Ovary (tissue), 9 donors: ENCODE results near the gene N4BP3. TPM values are rescaled to one million over a fixed set of nuclear protein-coding genes. Genes with fewer than 3 reads are reported as not detected.

ENCODE experiments used
- DNase-seq, 5 donors: peaks; one replicate each; pipeline ENCODE4 v3.0.0-alpha.2; 2019 to 2020
- H3K27ac ChIP-seq, 2 donors: fragments of 200-600 bp; one replicate each; pipeline versions ENCODE4 v1.5.1 to v1.8.0; 2019 to 2022
- H3K27me3 ChIP-seq: fragments of 200-600 bp; one replicate; pipeline ENCODE4 v1.8.0; 2022
- H3K36me3 ChIP-seq: fragments of 200-600 bp; sonication (generic); one replicate; pipeline ENCODE4 v1.5.1; 2019
- H3K4me1 ChIP-seq: one replicate; pipeline ENCODE4 v1.8.1; 2013; ENCODE audit warnings: mild to moderate bottlenecking, moderate library complexity; ENCODE audit not compliant: insufficient read depth
- H3K4me3 ChIP-seq: fragments of 200-600 bp; sonication (generic); one replicate; pipeline ENCODE4 v1.5.1; 2017
- H3K9me3 ChIP-seq, 2 donors: fragments of 200-600 bp in 1 of 2; sonication (generic) in 1 of 2; one replicate each; pipeline versions ENCODE4 v1.5.1 to v1.8.1; 2013 to 2019; ENCODE audit warnings: mild to moderate bottlenecking in 1 of 2, moderate library complexity in 1 of 2
- EP300 ChIP-seq: sonication (generic); formaldehyde crosslinking; IDR thresholded peaks from one replicate; pipeline ENCODE4 v1.6.1; 2017; ENCODE audit warnings: antibody characterized with exemption
- POLR2A ChIP-seq: fragments of 450-650 bp; IDR thresholded peaks from one replicate; pipeline ENCODE4 v1.6.1; 2017; ENCODE audit warnings: antibody characterized with exemption, mild to moderate bottlenecking, moderate library complexity
- WGBS, 3 donors: extraction: QIAGEN DNeasy Blood & Tissue Kit in 1 of 3; methylation state at CpG; one replicate each; pipeline versions ENCODE4 v1.1.5 to v1.1.7; 2013 to 2017; 5-methylcytosine and 5-hydroxymethylcytosine counted together
- intact Hi-C, 4 donors: fragments of 100-400 bp; cut with DNase I; formaldehyde crosslinking; loops; one replicate each; pipeline versions ENCODE4 v1.11.0 to v1.15.1; 2022 to 2023
- polyA plus RNA-seq, 2 donors: library from polyadenylated mRNA; stranded (reverse); fragments of 200-250 nt in 1 of 2; fragments of 350-450 nt in 1 of 2; fragmentation: Illumina TruSeq in 1 of 2; extraction: RNeasy Lipid Tissue Mini Kit (QIAGEN cat#74804) in 1 of 2; gene quantifications; one replicate each; pipeline ENCODE4 v1.2.3, GENCODE V29; 2013 to 2014
- total RNA-seq, 7 donors: library from RNA; depleted of rRNA in 2 of 7; stranded (reverse); fragments of >200 nt in 2 of 7; fragmentation: NEBNext Ultra II Directional in 3 of 7; extraction: Animal tissue kit (Norgen Biotek cat#: 25700) in 3 of 7; gene quantifications; one replicate each; pipeline versions ENCODE4 v1.1.0 to v1.2.4, GENCODE V29; 2016 to 2023
- TF ChIP-seq, protein P1 (sequence below), 3 donors: fragments of 450-650 bp in 2 of 3; fragments of 200-600 bp in 1 of 3; IDR thresholded peaks; one replicate each; pipeline versions ENCODE4 v1.5.1 to v1.8.0; 2016 to 2022; ENCODE audit warnings: antibody characterized with exemption in 3 of 3, mild to moderate bottlenecking in 1 of 3
- donor health status: DM: no; HTN: no; CAD: no; lungs with moderate emphysema.
- donor health status: DM: no; HTN: no; CAD: no.
- donor health status: Bipolar disorder and iron deficiency.
- donor health status: DM: yes; HTN: yes; CAD: no.
- donor health status: DM: no; HTN: no; CAD: no.
- donor health status: DM: yes; HTN: yes; CAD: no.

N4BP3 gene
- total and polyA plus RNA-seq, 9 donors = 0.40 to 1.8 (median 0.58) TPM

DNA sequence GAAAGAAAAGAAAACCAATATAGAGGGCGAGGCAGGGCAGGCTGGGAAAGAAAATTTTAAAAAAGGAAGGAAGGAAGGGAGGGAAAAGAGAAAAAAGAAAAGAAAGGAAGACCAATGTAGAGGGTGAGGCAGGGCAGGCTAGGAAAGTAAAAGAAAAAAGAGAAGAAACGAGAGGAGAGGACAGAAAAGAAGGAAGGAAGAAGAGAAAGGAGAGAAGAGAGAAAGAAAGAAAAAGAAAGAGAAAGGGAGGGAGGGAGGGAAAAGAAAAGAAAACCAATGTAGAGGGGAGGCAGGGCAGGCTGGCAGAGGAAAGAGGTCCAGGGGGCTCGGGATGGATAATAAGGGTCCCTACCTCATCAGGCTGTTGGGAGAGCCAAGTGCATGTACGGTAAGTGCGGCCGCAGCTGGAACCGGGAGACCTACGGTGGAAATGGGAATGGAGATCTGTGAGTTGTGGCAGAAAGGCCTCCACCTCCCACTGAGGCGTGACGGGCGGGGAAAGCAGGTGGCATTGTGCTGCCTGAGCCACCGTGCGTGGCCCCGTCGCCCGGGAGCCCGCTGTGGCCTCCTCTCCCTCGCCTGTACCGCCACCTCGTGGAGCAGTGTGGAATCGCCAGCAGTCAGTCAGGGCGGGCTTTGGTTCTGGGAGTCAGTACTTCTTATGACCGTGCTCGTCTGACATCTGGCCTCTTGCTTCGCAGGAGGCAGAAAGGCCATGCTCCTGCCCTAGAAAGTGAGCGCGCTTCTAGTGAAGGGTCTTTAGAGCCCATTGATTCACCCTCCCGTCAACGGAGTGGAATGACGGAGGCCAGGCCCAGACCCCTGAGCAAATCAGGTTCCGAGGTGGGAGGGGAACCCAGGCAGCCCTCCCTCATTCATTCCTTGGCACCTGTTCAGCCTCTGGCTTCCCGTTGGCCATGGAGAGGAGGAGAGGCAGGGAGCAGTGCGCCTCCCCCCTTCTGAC is 50.7 kb downstream of the N4BP3 start:
- Histone ChIP-seq H3K4me1 (peaks cover 2% of the 10 kb centered on the region), H3K27ac (no peak overlapping the region), H3K4me3 (no peak overlapping the region), H3K9me3 (no peaks in the 10 kb centered on the region), H3K27me3 (no peaks in the 10 kb centered on the region), H3K36me3 (no peaks in the 10 kb centered on the region)
- intact Hi-C loops = loop anchor here in 3 of 4 donors (2.0 to 10.0 kb wide), 3 partner anchors 87 to 559 kb away; partner anchors contain the start of gene B4GALT7 (in 1 of the 3)
- peak; percentile 70 to 89 (median 85) for DNase-seq
- no peak for TF ChIP-seq EP300
- TF ChIP-seq, protein P1, sequence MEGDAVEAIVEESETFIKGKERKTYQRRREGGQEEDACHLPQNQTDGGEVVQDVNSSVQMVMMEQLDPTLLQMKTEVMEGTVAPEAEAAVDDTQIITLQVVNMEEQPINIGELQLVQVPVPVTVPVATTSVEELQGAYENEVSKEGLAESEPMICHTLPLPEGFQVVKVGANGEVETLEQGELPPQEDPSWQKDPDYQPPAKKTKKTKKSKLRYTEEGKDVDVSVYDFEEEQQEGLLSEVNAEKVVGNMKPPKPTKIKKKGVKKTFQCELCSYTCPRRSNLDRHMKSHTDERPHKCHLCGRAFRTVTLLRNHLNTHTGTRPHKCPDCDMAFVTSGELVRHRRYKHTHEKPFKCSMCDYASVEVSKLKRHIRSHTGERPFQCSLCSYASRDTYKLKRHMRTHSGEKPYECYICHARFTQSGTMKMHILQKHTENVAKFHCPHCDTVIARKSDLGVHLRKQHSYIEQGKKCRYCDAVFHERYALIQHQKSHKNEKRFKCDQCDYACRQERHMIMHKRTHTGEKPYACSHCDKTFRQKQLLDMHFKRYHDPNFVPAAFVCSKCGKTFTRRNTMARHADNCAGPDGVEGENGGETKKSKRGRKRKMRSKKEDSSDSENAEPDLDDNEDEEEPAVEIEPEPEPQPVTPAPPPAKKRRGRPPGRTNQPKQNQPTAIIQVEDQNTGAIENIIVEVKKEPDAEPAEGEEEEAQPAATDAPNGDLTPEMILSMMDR (IDR thresholded peaks at IDR 0.05) = peak; percentile 92 to 93 (median 92)
- WGBS, 3 donors = 5% methylated on average over 33 of the region's 33 CpGs

DNA sequence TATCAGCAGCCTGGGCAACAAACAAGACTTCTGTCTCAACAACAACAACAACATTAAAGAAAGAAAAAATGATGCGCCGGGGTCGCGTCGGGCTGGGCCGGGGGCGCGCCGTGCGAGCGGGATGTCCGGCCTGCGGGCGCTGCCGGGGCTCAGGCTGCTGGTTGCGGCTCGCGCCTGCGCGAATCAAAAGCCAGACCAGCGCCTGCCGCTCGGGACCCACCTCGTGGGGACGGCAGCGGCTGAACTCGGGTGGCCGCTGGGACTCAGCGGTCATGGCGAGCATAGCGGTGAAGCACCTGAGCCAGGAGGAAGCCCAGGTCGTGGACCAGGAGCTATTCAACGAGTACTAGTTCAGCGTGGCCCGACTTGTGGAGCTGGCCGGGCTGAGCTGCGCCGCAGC is 52.2 kb downstream of the N4BP3 start:
- Histone ChIP-seq H3K4me1 (peaks cover 2% of the 10 kb centered on the region), H3K9me3 (no peaks in the 10 kb centered on the region), H3K27ac (no peak overlapping the region), H3K4me3 (no peak overlapping the region), H3K36me3 (no peaks in the 10 kb centered on the region), H3K27me3 (no peaks in the 10 kb centered on the region)
- intact Hi-C loops = loop anchor here in 2 of 4 donors (2.0 to 10.0 kb wide), 3 partner anchors 88 to 561 kb away; partner anchors contain the start of gene B4GALT7 (in 1 of the 2)
- TF ChIP-seq EP300 (no peak), POLR2A (no peak)
- TF ChIP-seq, protein P1 (IDR thresholded peaks at IDR 0.05) = no peak
- WGBS, 3 donors = 27 to 53% (median 42%) methylated on average over 31 to 38 of the region's 38 CpGs
- DNase-seq = no peak

DNA sequence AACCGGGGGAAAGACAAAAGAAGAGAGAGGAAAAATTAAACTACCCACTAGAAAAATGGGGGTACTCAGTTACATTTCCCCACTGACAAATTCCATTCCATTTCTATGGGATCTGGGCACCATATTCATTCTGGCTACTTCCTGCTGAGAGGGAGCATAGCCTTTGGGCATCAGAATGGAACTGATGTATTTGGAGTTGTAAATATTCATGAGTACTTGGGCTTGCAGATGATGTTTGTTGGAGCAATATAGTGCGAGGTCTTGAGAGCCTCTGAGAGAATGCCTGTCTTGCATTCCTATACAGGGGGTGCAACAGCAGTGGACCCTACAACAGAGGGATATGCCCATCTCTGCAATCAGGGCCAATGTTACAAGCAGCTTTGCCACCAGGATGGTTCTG is 57.1 kb downstream of the N4BP3 start:
- no peak overlapping the region for H3K27ac ChIP-seq
- no peak overlapping the region for H3K4me3 ChIP-seq
- no peaks in the 10 kb centered on the region for H3K36me3 ChIP-seq
- intact Hi-C loops = loop anchor here in 1 of 4 donors (10.0 kb wide), 1 partner anchor 786 kb away; the partner anchor contains the start of gene SLC34A1
- 79 to 88% (median 79%) methylated on average over 2 of the region's 2 CpGs for WGBS, 3 donors
- no peaks in the 10 kb centered on the region for H3K4me1 ChIP-seq
- TF ChIP-seq POLR2A (no peak), EP300 (no peak)
- TF ChIP-seq, protein P1 (IDR thresholded peaks at IDR 0.05) = no peak
- H3K27me3 ChIP-seq = no peaks in the 10 kb centered on the region
- no peaks in the 10 kb centered on the region for H3K9me3 ChIP-seq
- DNase-seq = no peak

DNA sequence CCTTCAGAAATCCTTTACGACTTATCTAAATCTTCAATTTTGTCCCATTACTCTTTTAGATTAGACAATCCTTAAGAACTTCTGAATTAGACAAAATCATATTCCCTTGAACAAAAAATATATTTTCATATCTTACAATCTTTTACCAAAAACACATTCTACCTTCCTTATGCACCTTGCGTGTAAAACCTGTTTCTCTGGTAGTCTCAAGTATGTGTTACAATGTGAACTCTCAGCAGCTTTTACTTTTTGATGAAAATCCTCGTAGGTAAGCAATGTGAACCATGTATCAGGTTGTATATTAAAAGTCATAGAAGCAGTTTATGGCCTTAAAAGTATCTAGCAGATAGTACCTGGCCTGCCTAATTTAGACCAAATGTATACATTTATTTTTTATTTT is 61.1 kb downstream of the N4BP3 start:
- Histone ChIP-seq H3K27me3 (no peaks in the 10 kb centered on the region), H3K4me3 (no peak overlapping the region), H3K4me1 (no peaks in the 10 kb centered on the region), H3K9me3 (no peaks in the 10 kb centered on the region), H3K27ac (no peak overlapping the region), H3K36me3 (no peaks in the 10 kb centered on the region)
- no peak for DNase-seq
- intact Hi-C loops = loop anchor here in 1 of 4 donors (10.0 kb wide), 1 partner anchor 790 kb away; the partner anchor contains the start of gene SLC34A1
- 91 to 92% (median 91%) methylated on average over 3 of the region's 3 CpGs for WGBS, 3 donors
- TF ChIP-seq EP300 = no peak
- no peak for TF ChIP-seq POLR2A

Other genes with a start within 250 kb of the N4BP3 start
- gene PROP1, start 117.3 kb upstream of the N4BP3 start, total RNA-seq = not detected
- not detected for gene PROP1, start 117.3 kb upstream of the N4BP3 start, polyA plus RNA-seq
- 10 to 100 TPM; 18.1 to 43.2 (median 33.0) TPM for gene RMND5B, start 17.5 kb downstream of the N4BP3 start, total RNA-seq
- gene RMND5B, start 17.5 kb downstream of the N4BP3 start, polyA plus RNA-seq = 10 to 100 TPM; 13.8 to 25.0 TPM
- gene NHP2, start 40.4 kb downstream of the N4BP3 start, total RNA-seq = 100 to 1,000 TPM in 6 of 7 donors, 10 to 100 TPM in 1; 78.4 to 174 (median 115) TPM
- 100 to 1,000 TPM in 1 of 2 donors, 10 to 100 TPM in 1; 50.1 to 148 TPM for gene NHP2, start 40.4 kb downstream of the N4BP3 start, polyA plus RNA-seq
- gene GMCL2, start 73.8 kb downstream of the N4BP3 start, total RNA-seq = not detected
- not detected for gene GMCL2, start 73.8 kb downstream of the N4BP3 start, polyA plus RNA-seq
- gene HNRNPAB, start 91.0 kb downstream of the N4BP3 start, total RNA-seq = 100 to 1,000 TPM in 4 of 7 donors, 10 to 100 TPM in 3; 42.0 to 132 (median 102) TPM
- gene HNRNPAB, start 91.0 kb downstream of the N4BP3 start, polyA plus RNA-seq = 100 to 1,000 TPM in 1 of 2 donors, 10 to 100 TPM in 1; 56.4 to 106 TPM
- 10 to 100 TPM; 41.7 to 93.3 (median 62.7) TPM for gene PHYKPL, start 119.3 kb downstream of the N4BP3 start, total RNA-seq
- 10 to 100 TPM; 31.8 to 46.8 TPM for gene PHYKPL, start 119.3 kb downstream of the N4BP3 start, polyA plus RNA-seq